ENCODE measurements around the gene BMP6. TPM values are rescaled to one million over a fixed set of nuclear protein-coding genes. Genes with fewer than 3 reads are reported as not detected.

The BMP6 gene
- total and polyA plus RNA-seq, 2 of the 8 experiments (the other 6 are each of a cell fraction or from before 2014, with no cell fraction given): 2.0 to 2.1 TPM

DNA sequence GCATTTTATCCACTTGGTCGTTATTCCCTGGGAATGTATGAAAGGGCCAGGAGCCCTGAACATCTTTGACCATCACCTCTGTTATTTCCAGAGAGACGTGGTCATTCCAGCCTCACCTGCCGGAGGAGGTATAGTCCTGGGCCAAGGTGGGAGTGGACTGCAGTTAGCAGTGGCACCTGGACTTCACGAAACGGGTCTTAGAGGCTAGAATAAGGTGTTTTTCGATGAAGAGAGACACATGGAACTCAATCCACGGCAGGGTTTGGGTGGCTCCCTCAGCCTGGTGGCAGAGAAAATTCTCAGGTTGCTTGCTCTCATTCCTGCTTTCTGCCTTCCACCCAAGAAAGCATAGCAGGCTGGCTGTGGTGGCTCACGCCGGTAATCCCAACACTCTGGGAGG lies 48.0 kb downstream of the BMP6 start:
- H3K9ac ChIP-seq (replicated peaks in 1 of 4; ENCODE audit: extremely low read depth in 1 of 4, low read depth in 3 of 4, low read length in 3 of 4): no peak overlapping the region
- H2BK120ac ChIP-seq (replicated peaks; ENCODE audit: low read depth, low read length): no peak overlapping the region
- H3K27ac ChIP-seq (ENCODE audit: low read depth, low read length): no peak overlapping the region
- POLR2A ChIA-PET (ENCODE audit: partially characterized antibody): no interaction called here
- 87% methylated on average over 9 of the region's 9 CpGs; no CpG with 5 or more reads in 1 of the 2 experiments for WGBS, 2 experiments (ENCODE audit: extremely low coverage in 1 of 2, insufficient coverage in 1 of 2, insufficient read length in 1 of 2, insufficient replicate concordance in 2 of 2, low coverage in 1 of 2, low lambda C conversion rate in 2 of 2, missing lambda C conversion rate in 1 of 2)
- no peak overlapping the region for H4K8ac ChIP-seq (ENCODE audit: extremely low read depth, insufficient read depth, low read length)
- peak; percentile 79 for TF ChIP-seq SP1 (IDR thresholded peaks at IDR 0.05; ENCODE audit: low read depth, low read length)
- no peak for TF ChIP-seq CBX8 (IDR thresholded peaks at IDR 0.05; ENCODE audit: borderline replicate concordance, low read depth, low read length)
- no peaks in the 10 kb centered on the region for H3K36me3 ChIP-seq (ENCODE audit: control insufficient read depth in 2 of 4, insufficient read depth in 4 of 4, low read length in 3 of 4)
- no peak overlapping the region for H4K91ac ChIP-seq (replicated peaks; ENCODE audit: insufficient read length, low read length)
- no peaks in the 10 kb centered on the region for H4K20me1 ChIP-seq (replicated peaks in 1 of 2; ENCODE audit: control insufficient read depth in 1 of 2, insufficient read depth in 2 of 2, low read length in 2 of 2)
- H2BK15ac ChIP-seq (ENCODE audit: low read length): 0 out of 2 replicates have a peak overlapping the region, but pooled peaks have one; percentile 6
- H2BK12ac ChIP-seq (ENCODE audit: low read depth, low read length): peak overlapping the region; percentile 11; the same call in 1 of the 2 replicates
- CTCF ChIA-PET (ENCODE audit: partially characterized antibody): interaction anchor here (1.0 to 1.4 kb wide), 2 partner anchors 9 to 41 kb away, joined by 3 to 4 read pairs; no protein-coding TSS in a partner anchor
- H3K4ac ChIP-seq (replicated peaks; ENCODE audit: insufficient read length, low read depth, low read length): no peak overlapping the region
- no peaks in the 10 kb centered on the region for H3K23me2 ChIP-seq (ENCODE audit: low read depth, low read length)
- no peaks in the 10 kb centered on the region for H3K79me2 ChIP-seq (ENCODE audit: control insufficient read depth in 1 of 2, insufficient read depth in 2 of 2, low read length in 2 of 2)
- H3K9me3 ChIP-seq (ENCODE audit: insufficient read depth in 2 of 2, low read depth in 1 of 2, low read length in 1 of 2): no peaks in the 10 kb centered on the region
- H3K56ac ChIP-seq (replicated peaks; ENCODE audit: insufficient read length, low read depth, low read length): no peak overlapping the region
- no peaks in the 10 kb centered on the region for H3K27me3 ChIP-seq (replicated peaks in 1 of 4; ENCODE audit: control insufficient read depth in 3 of 4, extremely low read depth in 1 of 4, insufficient read depth in 3 of 4, low read length in 3 of 4)
- DNase-seq (ENCODE audit: low read depth in 1 of 2, low spot score in 2 of 2) (no peak), FAIRE-seq (no peak)
- H3K4me1 ChIP-seq (replicated peaks in 1 of 4; ENCODE audit: control insufficient read depth in 3 of 4, insufficient read depth in 4 of 4, low read length in 3 of 4): peaks cover 0 to 6% (median 0%) of the 10 kb centered on the region in 4 experiments; a peak in 3 of 7 replicates
- H2BK20ac ChIP-seq (ENCODE audit: low read length): no peak overlapping the region
- H3K14ac ChIP-seq (ENCODE audit: insufficient read length): no peak overlapping the region
- no peak overlapping the region for H4K5ac ChIP-seq (ENCODE audit: insufficient read length, low read depth, low read length)
- H2BK5ac ChIP-seq (ENCODE audit: low read depth, low read length): no peak overlapping the region
- H3K4me2 ChIP-seq (ENCODE audit: insufficient read depth in 1 of 2, low read depth in 2 of 2, low read length in 2 of 2): no peak overlapping the region
- no peak overlapping the region for H3K18ac ChIP-seq (ENCODE audit: extremely low read depth, low read length)
- no peak overlapping the region for H2AK5ac ChIP-seq (ENCODE audit: low read depth, low read length)
- H2AFZ ChIP-seq (ENCODE audit: low read length): no peak overlapping the region
- H3K23ac ChIP-seq (ENCODE audit: insufficient read length): no peak overlapping the region
- H3K79me1 ChIP-seq (ENCODE audit: low read depth, low read length): no peaks in the 10 kb centered on the region
- H3K4me3 ChIP-seq (ENCODE audit: extremely low read depth in 1 of 4, insufficient read depth in 2 of 4, low read depth in 3 of 4, low read length in 4 of 4): no peak overlapping the region

Data from H1 (cell line).